ENCODE measurements around the gene MYO1E.

The MYO1E gene

DNA sequence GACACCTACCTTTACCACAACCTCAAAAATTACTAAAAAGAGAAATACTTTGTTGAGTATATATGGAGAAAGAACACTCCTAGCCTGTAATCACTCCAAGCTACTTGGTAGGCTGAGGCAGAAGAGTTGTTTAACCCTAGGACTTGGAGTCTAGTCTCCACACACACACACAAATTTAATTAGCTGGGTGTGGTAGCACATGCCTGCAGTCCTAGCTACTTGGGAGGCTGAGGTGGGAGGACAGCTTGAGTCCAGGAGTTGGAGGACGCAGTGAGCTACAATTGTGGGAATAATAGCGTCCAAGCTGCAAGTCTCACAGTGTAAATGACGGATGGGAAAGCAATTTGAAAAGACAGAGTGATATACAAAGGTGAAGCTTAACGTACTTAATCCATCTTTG is 115.5 kb downstream of the MYO1E start:
- Histone ChIP-seq H3K79me2 (no peaks in the 10 kb centered on the region), H3K36me3 (ENCODE audit: control insufficient read depth, insufficient read depth, low read length) (no peaks in the 10 kb centered on the region), H3K9me3 (ENCODE audit: control insufficient read depth, low read length) (no peaks in the 10 kb centered on the region), H2AFZ (no peak overlapping the region), H3K27ac (no peak overlapping the region), H3K9ac (no peak overlapping the region), H3K4me1 (no peaks in the 10 kb centered on the region), H3K4me2 (ENCODE audit: low read length) (no peak overlapping the region), H3K27me3 (ENCODE audit: control insufficient read depth, insufficient read depth, low read length) (no peaks in the 10 kb centered on the region), H3K4me3 (ENCODE audit: low read depth, low read length) (no peak overlapping the region)
- TF ChIP-seq, protein P1, sequence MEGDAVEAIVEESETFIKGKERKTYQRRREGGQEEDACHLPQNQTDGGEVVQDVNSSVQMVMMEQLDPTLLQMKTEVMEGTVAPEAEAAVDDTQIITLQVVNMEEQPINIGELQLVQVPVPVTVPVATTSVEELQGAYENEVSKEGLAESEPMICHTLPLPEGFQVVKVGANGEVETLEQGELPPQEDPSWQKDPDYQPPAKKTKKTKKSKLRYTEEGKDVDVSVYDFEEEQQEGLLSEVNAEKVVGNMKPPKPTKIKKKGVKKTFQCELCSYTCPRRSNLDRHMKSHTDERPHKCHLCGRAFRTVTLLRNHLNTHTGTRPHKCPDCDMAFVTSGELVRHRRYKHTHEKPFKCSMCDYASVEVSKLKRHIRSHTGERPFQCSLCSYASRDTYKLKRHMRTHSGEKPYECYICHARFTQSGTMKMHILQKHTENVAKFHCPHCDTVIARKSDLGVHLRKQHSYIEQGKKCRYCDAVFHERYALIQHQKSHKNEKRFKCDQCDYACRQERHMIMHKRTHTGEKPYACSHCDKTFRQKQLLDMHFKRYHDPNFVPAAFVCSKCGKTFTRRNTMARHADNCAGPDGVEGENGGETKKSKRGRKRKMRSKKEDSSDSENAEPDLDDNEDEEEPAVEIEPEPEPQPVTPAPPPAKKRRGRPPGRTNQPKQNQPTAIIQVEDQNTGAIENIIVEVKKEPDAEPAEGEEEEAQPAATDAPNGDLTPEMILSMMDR (IDR thresholded peaks at IDR 0.05) = no peak

DNA sequence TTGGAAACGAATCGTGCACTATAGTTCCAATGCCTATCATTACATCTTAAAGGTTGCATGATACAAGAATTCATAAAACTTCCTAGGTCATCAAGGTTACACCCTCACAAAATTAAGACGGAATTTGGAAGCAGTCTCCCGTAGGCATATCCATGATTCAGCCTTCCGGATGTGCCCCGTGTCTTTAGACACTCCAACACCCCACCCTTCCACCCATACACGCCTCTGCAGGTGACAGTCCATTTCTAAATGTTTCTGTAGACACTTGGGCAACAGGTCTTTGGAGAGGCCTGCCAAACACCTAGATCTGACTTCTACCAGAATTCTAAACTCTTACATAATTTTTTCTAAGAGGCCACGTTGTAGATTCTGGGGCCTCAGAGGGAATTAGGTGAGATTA is 116.2 kb downstream of the MYO1E start:
- no peak overlapping the region for H3K4me3 ChIP-seq (ENCODE audit: low read depth, low read length)
- no peaks in the 10 kb centered on the region for H3K79me2 ChIP-seq
- no peak overlapping the region for H3K4me2 ChIP-seq (ENCODE audit: low read length)
- H3K9ac ChIP-seq = no peak overlapping the region
- TF ChIP-seq, protein P1 (IDR thresholded peaks at IDR 0.05) = no peak
- no peak overlapping the region for H2AFZ ChIP-seq
- no peak overlapping the region for H3K27ac ChIP-seq
- H3K36me3 ChIP-seq (ENCODE audit: control insufficient read depth, insufficient read depth, low read length) = no peaks in the 10 kb centered on the region
- H3K27me3 ChIP-seq (ENCODE audit: control insufficient read depth, insufficient read depth, low read length) = no peaks in the 10 kb centered on the region
- no peaks in the 10 kb centered on the region for H3K4me1 ChIP-seq
- H3K9me3 ChIP-seq (ENCODE audit: control insufficient read depth, low read length) = no peaks in the 10 kb centered on the region

DNA sequence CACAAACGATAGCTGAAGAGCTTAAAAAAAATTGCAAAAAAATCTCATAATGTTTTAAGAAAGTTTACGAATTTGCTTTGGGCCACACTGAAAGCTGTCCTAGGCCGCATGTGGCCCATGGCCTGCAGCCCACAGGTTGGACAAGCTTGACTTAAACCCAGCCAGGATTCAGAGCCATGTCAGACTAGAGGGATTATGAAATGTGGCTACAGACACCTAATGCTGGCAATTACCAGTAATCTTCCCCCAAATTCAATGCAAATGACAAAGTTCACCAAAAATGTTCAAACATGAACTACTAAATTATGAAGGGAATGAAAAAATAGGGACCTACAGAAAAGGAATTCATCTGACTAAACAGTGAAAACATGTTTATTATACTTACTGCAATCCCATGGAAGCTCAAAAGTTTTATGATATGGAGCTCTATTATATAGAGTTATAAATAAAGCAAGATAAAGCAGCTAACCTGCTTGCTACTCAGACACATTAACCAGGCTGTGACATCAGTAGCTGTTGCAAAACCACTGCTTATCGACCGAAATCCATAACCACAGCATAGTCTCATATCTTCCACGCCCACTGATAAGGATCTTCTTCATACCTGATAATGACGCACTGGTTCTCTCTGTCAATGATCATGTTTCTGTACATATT is 116.9 kb downstream of the MYO1E start:
- no peaks in the 10 kb centered on the region for H3K36me3 ChIP-seq (ENCODE audit: control insufficient read depth, insufficient read depth, low read length)
- no peak overlapping the region for H2AFZ ChIP-seq
- H3K27ac ChIP-seq = no peak overlapping the region
- no peaks in the 10 kb centered on the region for H3K79me2 ChIP-seq
- no peak overlapping the region for H3K4me3 ChIP-seq (ENCODE audit: low read depth, low read length)
- H3K4me2 ChIP-seq (ENCODE audit: low read length) = no peak overlapping the region
- H3K27me3 ChIP-seq (ENCODE audit: control insufficient read depth, insufficient read depth, low read length) = no peaks in the 10 kb centered on the region
- no peak overlapping the region for H3K9ac ChIP-seq
- TF ChIP-seq, protein P1 (IDR thresholded peaks at IDR 0.05) = no peak
- no peaks in the 10 kb centered on the region for H3K4me1 ChIP-seq
- no peaks in the 10 kb centered on the region for H3K9me3 ChIP-seq (ENCODE audit: control insufficient read depth, low read length)

DNA sequence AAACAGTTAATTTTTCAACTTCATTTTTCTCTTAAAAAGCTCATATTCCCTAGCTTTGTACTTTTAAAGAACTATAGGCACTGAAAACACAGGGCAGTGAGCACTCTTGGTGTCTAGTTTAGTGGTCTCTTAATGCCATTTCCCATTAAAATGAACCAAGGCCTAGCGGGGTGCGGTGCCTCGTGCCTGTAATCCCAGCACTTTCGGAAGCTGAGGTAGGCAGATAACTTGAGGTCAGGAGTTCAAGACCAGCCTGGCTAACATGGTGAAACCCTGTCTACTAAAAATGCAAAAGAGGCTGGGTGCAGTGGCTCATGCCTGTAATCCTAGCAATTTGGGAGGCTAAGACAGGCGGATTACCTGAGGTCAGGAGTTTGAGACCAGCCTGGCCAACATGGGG is 120.5 kb downstream of the MYO1E start:
- no peaks in the 10 kb centered on the region for H3K36me3 ChIP-seq (ENCODE audit: control insufficient read depth, insufficient read depth, low read length)
- H3K27me3 ChIP-seq (ENCODE audit: control insufficient read depth, insufficient read depth, low read length) = no peaks in the 10 kb centered on the region
- H3K4me3 ChIP-seq (ENCODE audit: low read depth, low read length) = no peak overlapping the region
- H2AFZ ChIP-seq = no peak overlapping the region
- no peak overlapping the region for H3K9ac ChIP-seq
- no peak overlapping the region for H3K4me2 ChIP-seq (ENCODE audit: low read length)
- no peaks in the 10 kb centered on the region for H3K79me2 ChIP-seq
- H3K27ac ChIP-seq = no peak overlapping the region
- TF ChIP-seq, protein P1 (IDR thresholded peaks at IDR 0.05) = no peak
- H3K9me3 ChIP-seq (ENCODE audit: control insufficient read depth, low read length) = no peaks in the 10 kb centered on the region
- H3K4me1 ChIP-seq = no peaks in the 10 kb centered on the region

Measured in parathyroid adenoma (tissue), 2 donors.